Smooth muscle cell (in vitro differentiated cells): ENCODE results near the gene ANKAR. TPM values are rescaled to one million over a fixed set of nuclear protein-coding genes. Genes with fewer than 3 reads are reported as not detected.

Source experiments
- DNase-seq: peaks from one replicate; lab custom pipeline; 2025; ENCODE audit not compliant: unreplicated experiment; lab: John Stamatoyannopoulos, UW
- H2AFZ ChIP-seq: fragments of 200-600 bp; sonication (generic); 2 replicates; pipeline ENCODE4 v1.6.0; 2016; ENCODE audit warnings: antibody characterized with exemption, low read depth, mild to moderate bottlenecking
- H3F3A ChIP-seq: fragments of 200-600 bp; sonication (generic); 2 replicates; pipeline ENCODE4 v1.6.0; 2017; ENCODE audit warnings: antibody characterized with exemption, low read depth
- H3K27ac ChIP-seq: fragments of 200-600 bp; sonication (generic); 2 replicates; pipeline ENCODE4 v1.5.1; 2016; ENCODE audit warnings: low read depth, mild to moderate bottlenecking
- H3K27me3 ChIP-seq: fragments of 200-600 bp; sonication (generic); 2 replicates; pipeline ENCODE4 v1.6.1; 2016; ENCODE audit warnings: low read depth, mild to moderate bottlenecking
- H3K36me3 ChIP-seq: fragments of 200-600 bp; sonication (generic); 2 replicates; pipeline ENCODE4 v1.5.1; 2016; ENCODE audit warnings: low read depth
- H3K4me1 ChIP-seq: fragments of 200-600 bp; sonication (generic); 2 replicates; pipeline ENCODE4 v1.5.1; 2016; ENCODE audit warnings: low read depth
- H3K4me2 ChIP-seq: fragments of 200-600 bp; sonication (generic); 2 replicates; pipeline ENCODE4 v1.6.0; 2016; ENCODE audit warnings: mild to moderate bottlenecking
- H3K4me3 ChIP-seq: fragments of 200-600 bp; sonication (generic); 2 replicates; pipeline ENCODE4 v1.5.1; 2016; ENCODE audit warnings: mild to moderate bottlenecking
- H3K79me2 ChIP-seq: fragments of 200-600 bp; sonication (generic); 2 replicates; pipeline ENCODE4 v1.6.0; 2016; ENCODE audit warnings: low read depth, mild to moderate bottlenecking
- H3K9ac ChIP-seq: fragments of 200-600 bp; sonication (generic); 2 replicates; pipeline ENCODE4 v1.6.0; 2016; ENCODE audit warnings: low read depth
- H3K9me3 ChIP-seq: fragments of 200-600 bp; sonication (generic); replicated peaks from 2 replicates; pipeline ENCODE4 v1.5.1; 2016; ENCODE audit warnings: low read depth
- H4K20me1 ChIP-seq: fragments of 200-600 bp; sonication (generic); 2 replicates; pipeline ENCODE4 v1.6.0; 2016; ENCODE audit warnings: low read depth
- CTCF ChIP-seq: fragments of 200-600 bp; sonication (generic); IDR thresholded peaks from 2 replicates; pipeline ENCODE4 v1.5.1; 2017; ENCODE audit warnings: borderline replicate concordance, mild to moderate bottlenecking, antibody characterized with exemption; ENCODE audit not compliant: insufficient read depth, poor library complexity, severe bottlenecking
- WGBS: methylation state at CpG from one replicate; pipeline ENCODE4 v1.1.7; 2016; ENCODE audit warnings: low lambda C conversion rate; 5-methylcytosine and 5-hydroxymethylcytosine counted together
- polyA plus RNA-seq: library from polyadenylated mRNA; unstranded; fragments of >200 nt; fragmentation: Nextera tagmentation; extraction: Ambion mirVana; gene quantifications from 2 replicates; pipeline ENCODE4 v1.2.1, GENCODE V29; 2016
- total RNA-seq: library from RNA; depleted of rRNA; stranded (reverse); fragments of >200 nt; gene quantifications from 2 replicates; pipeline ENCODE4 v1.2.3, GENCODE V29; 2014

Gene ANKAR
- total and polyA plus RNA-seq, 2 experiments from 2014 or later: 0.89 to 17.1 TPM

- no peaks in the 10 kb centered on the region for H3F3A ChIP-seq
- H3K4me3 ChIP-seq: no peak overlapping the region
- no peaks in the 10 kb centered on the region for H4K20me1 ChIP-seq
- H3K4me1 ChIP-seq: no peaks in the 10 kb centered on the region
- H3K36me3 ChIP-seq: no peaks in the 10 kb centered on the region
- TF ChIP-seq CTCF: peak; percentile 65
- H3K9me3 ChIP-seq: no peaks in the 10 kb centered on the region
- no peak overlapping the region for H2AFZ ChIP-seq
- no peak for DNase-seq
- H3K27me3 ChIP-seq: no peaks in the 10 kb centered on the region
- peak overlapping the region; percentile 56 for H3K4me2 ChIP-seq
- H3K79me2 ChIP-seq: no peaks in the 10 kb centered on the region
- H3K27ac ChIP-seq: no peak overlapping the region
- H3K9ac ChIP-seq: no peak overlapping the region
- 29% methylated on average over 6 of the region's 6 CpGs for WGBS
These were observed 23.8 kb downstream of the ANKAR start for GRCh38 chr2:189698020-189698887.

- Histone ChIP-seq H3F3A (no peaks in the 10 kb centered on the region), H4K20me1 (no peaks in the 10 kb centered on the region), H3K4me2 (no peak overlapping the region), H2AFZ (no peak overlapping the region), H3K9ac (no peak overlapping the region), H3K4me3 (no peak overlapping the region), H3K9me3 (no peaks in the 10 kb centered on the region), H3K27ac (no peak overlapping the region), H3K27me3 (no peaks in the 10 kb centered on the region), H3K36me3 (no peaks in the 10 kb centered on the region), H3K4me1 (no peaks in the 10 kb centered on the region), H3K79me2 (no peaks in the 10 kb centered on the region)
- 49% methylated on average over 2 of the region's 2 CpGs for WGBS
- TF ChIP-seq CTCF: no peak
- no peak for DNase-seq
These were observed 26.2 kb downstream of the ANKAR start for GRCh38 chr2:189700681-189701080.

DNA sequence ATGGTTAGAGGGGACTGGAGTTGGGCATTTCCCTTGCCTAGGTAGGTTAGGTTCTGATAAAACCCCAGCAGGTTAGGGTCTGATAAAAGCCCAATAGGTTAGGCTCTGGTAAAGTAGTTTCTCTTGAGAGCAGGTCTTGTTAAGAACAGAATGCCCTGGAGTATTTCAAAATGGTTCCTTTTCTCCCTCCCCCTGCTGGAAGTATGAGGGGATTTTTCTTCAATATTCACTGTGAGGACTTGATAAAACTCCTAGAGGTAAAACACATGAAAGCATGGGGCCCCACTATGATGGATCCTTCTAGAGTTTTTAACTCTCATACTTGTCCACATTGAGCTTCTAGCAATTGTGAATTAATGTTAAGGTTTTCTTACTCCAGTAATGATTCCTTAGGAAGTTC, 27.6 kb downstream of the ANKAR start:
- Histone ChIP-seq H3K79me2 (no peaks in the 10 kb centered on the region), H3K9me3 (no peaks in the 10 kb centered on the region), H3K27ac (no peak overlapping the region), H3K4me3 (no peak overlapping the region), H3K36me3 (no peaks in the 10 kb centered on the region), H3K9ac (no peak overlapping the region), H3K27me3 (no peaks in the 10 kb centered on the region), H4K20me1 (no peaks in the 10 kb centered on the region), H3K4me2 (no peak overlapping the region), H3K4me1 (no peaks in the 10 kb centered on the region), H3F3A (no peaks in the 10 kb centered on the region), H2AFZ (no peak overlapping the region)
- DNase-seq: no peak
- TF ChIP-seq CTCF: no peak
